ENCODE data around the gene HOATZ. TPM values are rescaled to one million over a fixed set of nuclear protein-coding genes. Genes with fewer than 3 reads are reported as not detected.

Gene HOATZ
- polyA plus RNA-seq, 1 of the 3 experiments (the other 2 are of a cell fraction), result 4.9 TPM

- TF ChIP-seq ZBTB33 (IDR thresholded peaks at IDR 0.05; ENCODE audit: borderline replicate concordance, low read depth), result no peak
Measured at GRCh38 chr11:111581341-111581740, 66.8 kb downstream of the HOATZ start (continued).

GRCh38 chr11:111582163-111582562, 67.6 kb downstream of the HOATZ start:
- no peak overlapping the region for H3K4me2 ChIP-seq
- POLR2A ChIA-PET, result no interaction called here
- TF ChIP-seq USF2 (IDR thresholded peaks at IDR 0.05; ENCODE audit: borderline replicate concordance, low read depth, low read length) (no peak), TCF12 (IDR thresholded peaks at IDR 0.05) (no peak), ELF1 (IDR thresholded peaks at IDR 0.05) (no peak), RXRA (IDR thresholded peaks at IDR 0.05; ENCODE audit: borderline replicate concordance, low read depth) (no peak), JUND (IDR thresholded peaks at IDR 0.05) (no peak), NRF1 (IDR thresholded peaks at IDR 0.05; ENCODE audit: low read depth, low read length) (no peak), RFX5 (IDR thresholded peaks at IDR 0.05; ENCODE audit: low read length) (no peak), MXI1 (IDR thresholded peaks at IDR 0.05; ENCODE audit: low read depth, low read length) (no peak), POLR2AphosphoS5 (IDR thresholded peaks at IDR 0.05; ENCODE audit: low read depth, low read length) (no peak), TEAD4 (IDR thresholded peaks at IDR 0.05; ENCODE audit: borderline replicate concordance, insufficient read depth) (no peak)
- no peak for DNase-seq
- H3K36me3 ChIP-seq (replicated peaks in 1 of 2; ENCODE audit: control insufficient read depth in 1 of 2, insufficient read depth in 2 of 2, low read length in 1 of 2), result no peaks in the 10 kb centered on the region
- no peaks in the 10 kb centered on the region for H3K9me2 ChIP-seq
- no peaks in the 10 kb centered on the region for H3K9me3 ChIP-seq
- no peak overlapping the region for H3K27ac ChIP-seq (ENCODE audit: low read depth in 2 of 2, low read length in 1 of 2)
- CTCF ChIA-PET, result interaction anchor here (0.6 to 2.4 kb wide), 2 partner anchors 15 to 18 kb away, joined by 3 to 5 read pairs; no protein-coding TSS in a partner anchor
- H3F3A ChIP-seq (replicated peaks; ENCODE audit: insufficient read depth), result peaks cover 14% of the 10 kb centered on the region
- H3K4me1 ChIP-seq (ENCODE audit: control insufficient read depth in 1 of 2, insufficient read depth in 2 of 2, low read depth in 1 of 2, low read length in 1 of 2), result peaks cover 0 to 11% of the 10 kb centered on the region in 2 experiments; a peak in 1 of 4 replicates
- H2AFZ ChIP-seq (ENCODE audit: low read depth), result no peak overlapping the region
- H4K20me1 ChIP-seq (ENCODE audit: insufficient read depth), result no peaks in the 10 kb centered on the region
- H3K4me3 ChIP-seq (ENCODE audit: low read depth in 2 of 2, low read length in 1 of 2), result no peak overlapping the region
- H3K9ac ChIP-seq, result no peak overlapping the region
- no peaks in the 10 kb centered on the region for H3K27me3 ChIP-seq (ENCODE audit: insufficient read depth)
- H3K79me2 ChIP-seq (ENCODE audit: insufficient read depth), result no peaks in the 10 kb centered on the region

GRCh38 chr11:111582881-111583280, 68.3 kb downstream of the HOATZ start:
- Histone ChIP-seq H2AFZ (ENCODE audit: low read depth) (no peak overlapping the region), H3K9ac (no peak overlapping the region), H3K79me2 (ENCODE audit: insufficient read depth) (no peaks in the 10 kb centered on the region), H3K4me3 (ENCODE audit: low read depth in 2 of 2, low read length in 1 of 2) (no peak overlapping the region), H3K9me3 (no peaks in the 10 kb centered on the region), H3K27ac (ENCODE audit: low read depth in 2 of 2, low read length in 1 of 2) (no peak overlapping the region), H3K36me3 (replicated peaks in 1 of 2; ENCODE audit: control insufficient read depth in 1 of 2, insufficient read depth in 2 of 2, low read length in 1 of 2) (no peaks in the 10 kb centered on the region), H3K27me3 (ENCODE audit: insufficient read depth) (no peaks in the 10 kb centered on the region), H3F3A (replicated peaks; ENCODE audit: insufficient read depth) (peaks cover 14% of the 10 kb centered on the region), H3K4me1 (ENCODE audit: control insufficient read depth in 1 of 2, insufficient read depth in 2 of 2, low read depth in 1 of 2, low read length in 1 of 2) (peaks cover 0 to 11% of the 10 kb centered on the region in 2 experiments; a peak in 1 of 4 replicates), H3K4me2 (no peak overlapping the region), H4K20me1 (ENCODE audit: insufficient read depth) (no peaks in the 10 kb centered on the region), H3K9me2 (no peaks in the 10 kb centered on the region)
- POLR2A ChIA-PET, result no interaction called here
- no peak for DNase-seq
- 86% methylated on average over 4 of the region's 4 CpGs for WGBS (ENCODE audit: low lambda C conversion rate)
- CTCF ChIA-PET, result interaction anchor here (1.1 to 2.5 kb wide), 3 partner anchors 18 to 254 kb away, joined by 3 to 10 read pairs (median 5); no protein-coding TSS in a partner anchor
- TF ChIP-seq NRF1 (IDR thresholded peaks at IDR 0.05; ENCODE audit: low read depth, low read length) (no peak), EZH2phosphoT487 (IDR thresholded peaks at IDR 0.05; ENCODE audit: borderline replicate concordance, low read depth) (no peak)

Data from SK-N-SH (cell line).